Measurements from ENCODE around the gene LTBP2.

The LTBP2 gene

GRCh38 chr14:74557691-74558090 lies 54.3 kb downstream of the LTBP2 start:
- no peaks in the 10 kb centered on the region for H3K27me3 ChIP-seq (ENCODE audit: insufficient read depth, poor library complexity, severe bottlenecking)
- DNase-seq (ENCODE audit: low read depth in 1 of 2, low spot score in 1 of 2): no peak
- no peak overlapping the region for H3K4me3 ChIP-seq (replicated peaks; ENCODE audit: insufficient read depth, low read length)
- TF ChIP-seq POLR2AphosphoS5 (IDR thresholded peaks at IDR 0.05; ENCODE audit: low read depth) (no peak), SPI1 (IDR thresholded peaks at IDR 0.05; ENCODE audit: borderline replicate concordance, low read depth) (no peak), CTCF (IDR thresholded peaks at IDR 0.05; ENCODE audit: insufficient read depth, low read length) (no peak), REST (IDR thresholded peaks at IDR 0.05; ENCODE audit: insufficient replicate concordance, low read depth) (no peak), GABPA (IDR thresholded peaks at IDR 0.05; ENCODE audit: low read depth) (no peak)
- no peak overlapping the region for H3K27ac ChIP-seq (replicated peaks)

- no peak overlapping the region for H3K27ac ChIP-seq (replicated peaks)
Measured at GRCh38 chr14:74555476-74556050, 56.5 kb downstream of the LTBP2 start.

More at GRCh38 chr14:74555476-74556050, 56.5 kb downstream of the LTBP2 start:
- TF ChIP-seq SPI1 (IDR thresholded peaks at IDR 0.05; ENCODE audit: borderline replicate concordance, low read depth) (no peak), CTCF (IDR thresholded peaks at IDR 0.05; ENCODE audit: insufficient read depth, low read length) (no peak), GABPA (IDR thresholded peaks at IDR 0.05; ENCODE audit: low read depth) (no peak), REST (IDR thresholded peaks at IDR 0.05; ENCODE audit: insufficient replicate concordance, low read depth) (no peak), POLR2AphosphoS5 (IDR thresholded peaks at IDR 0.05; ENCODE audit: low read depth) (no peak)
- no peak for DNase-seq (ENCODE audit: low read depth in 1 of 2, low spot score in 1 of 2)
- Histone ChIP-seq H3K4me3 (replicated peaks; ENCODE audit: insufficient read depth, low read length) (no peak overlapping the region), H3K27me3 (ENCODE audit: insufficient read depth, poor library complexity, severe bottlenecking) (no peaks in the 10 kb centered on the region)
